Measurements from ENCODE around the gene HADH.

HADH gene

DNA sequence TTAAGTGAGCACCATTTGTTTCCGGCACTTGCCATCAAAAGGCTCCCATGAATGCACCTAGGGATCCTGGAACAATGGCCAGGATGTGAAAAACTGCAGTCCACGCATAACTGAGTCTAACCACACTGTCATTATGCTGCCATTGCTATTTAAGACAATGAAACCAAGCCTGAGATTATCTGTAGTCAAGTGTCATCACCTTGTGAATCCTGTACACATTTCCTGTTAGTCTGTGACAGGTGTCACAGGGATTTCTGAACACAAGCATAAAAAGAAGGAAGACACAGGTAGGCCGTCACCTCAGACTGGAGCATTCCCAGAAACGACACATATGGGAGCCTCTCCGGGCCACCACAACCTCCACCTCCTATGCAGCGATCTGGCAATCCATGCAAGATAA lies 66.7 kb downstream of the HADH start:
- no peak overlapping the region for H3K4me3 ChIP-seq (ENCODE audit: low read length)
- TF ChIP-seq, protein P1, sequence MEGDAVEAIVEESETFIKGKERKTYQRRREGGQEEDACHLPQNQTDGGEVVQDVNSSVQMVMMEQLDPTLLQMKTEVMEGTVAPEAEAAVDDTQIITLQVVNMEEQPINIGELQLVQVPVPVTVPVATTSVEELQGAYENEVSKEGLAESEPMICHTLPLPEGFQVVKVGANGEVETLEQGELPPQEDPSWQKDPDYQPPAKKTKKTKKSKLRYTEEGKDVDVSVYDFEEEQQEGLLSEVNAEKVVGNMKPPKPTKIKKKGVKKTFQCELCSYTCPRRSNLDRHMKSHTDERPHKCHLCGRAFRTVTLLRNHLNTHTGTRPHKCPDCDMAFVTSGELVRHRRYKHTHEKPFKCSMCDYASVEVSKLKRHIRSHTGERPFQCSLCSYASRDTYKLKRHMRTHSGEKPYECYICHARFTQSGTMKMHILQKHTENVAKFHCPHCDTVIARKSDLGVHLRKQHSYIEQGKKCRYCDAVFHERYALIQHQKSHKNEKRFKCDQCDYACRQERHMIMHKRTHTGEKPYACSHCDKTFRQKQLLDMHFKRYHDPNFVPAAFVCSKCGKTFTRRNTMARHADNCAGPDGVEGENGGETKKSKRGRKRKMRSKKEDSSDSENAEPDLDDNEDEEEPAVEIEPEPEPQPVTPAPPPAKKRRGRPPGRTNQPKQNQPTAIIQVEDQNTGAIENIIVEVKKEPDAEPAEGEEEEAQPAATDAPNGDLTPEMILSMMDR (conservative IDR thresholded peaks at IDR 0.05; ENCODE audit: low read length): no peak
- no peak for DNase-seq (ENCODE audit: low read depth)

DNA sequence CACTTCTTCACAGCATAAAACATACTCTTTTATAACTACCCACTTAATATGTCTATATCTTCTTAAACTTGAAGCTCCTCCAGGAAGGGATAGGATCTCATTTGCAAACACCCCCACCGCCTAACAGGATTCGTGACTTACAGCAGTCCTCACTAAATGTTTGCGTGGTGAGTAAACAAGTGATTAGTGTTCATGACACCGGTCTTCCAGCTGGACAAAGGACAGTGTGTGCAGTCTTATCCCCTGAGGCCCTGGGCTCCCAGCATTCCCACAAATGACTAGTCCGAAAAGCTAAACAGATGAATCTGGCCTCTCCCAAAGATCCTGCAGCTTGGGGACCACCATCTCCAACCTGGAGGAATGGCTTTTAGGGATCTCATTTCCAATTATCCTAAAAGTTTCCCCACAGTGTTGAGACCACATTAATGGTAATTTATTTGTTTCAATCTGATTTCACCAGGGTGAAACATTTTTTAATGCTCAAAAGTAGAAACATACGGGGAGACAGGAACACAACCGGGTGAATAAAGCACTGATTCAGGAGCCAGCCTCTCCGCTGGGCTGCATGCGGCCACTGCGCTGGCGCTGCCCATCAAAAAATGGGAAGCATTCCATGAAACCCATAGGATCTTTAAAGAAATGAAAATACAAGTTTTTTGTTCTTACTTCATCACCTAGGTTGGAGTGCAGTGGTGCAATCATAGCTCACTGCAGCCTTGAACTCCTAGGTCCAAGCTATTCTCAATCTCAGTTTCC lies 69.2 kb downstream of the HADH start:
- TF ChIP-seq, protein P1 (conservative IDR thresholded peaks at IDR 0.05; ENCODE audit: low read length): no peak
- no peak overlapping the region for H3K4me3 ChIP-seq (ENCODE audit: low read length)
- peak; percentile 73 for DNase-seq (ENCODE audit: low read depth)

- TF ChIP-seq, protein P1 (conservative IDR thresholded peaks at IDR 0.05; ENCODE audit: low read length): peak; percentile 44
- no peak overlapping the region for H3K4me3 ChIP-seq (ENCODE audit: low read length)
- peak; percentile 47 for DNase-seq (ENCODE audit: low read depth)
Observed at GRCh38 chr4:108060164-108060563, 70.5 kb downstream of the HADH start.

DNA sequence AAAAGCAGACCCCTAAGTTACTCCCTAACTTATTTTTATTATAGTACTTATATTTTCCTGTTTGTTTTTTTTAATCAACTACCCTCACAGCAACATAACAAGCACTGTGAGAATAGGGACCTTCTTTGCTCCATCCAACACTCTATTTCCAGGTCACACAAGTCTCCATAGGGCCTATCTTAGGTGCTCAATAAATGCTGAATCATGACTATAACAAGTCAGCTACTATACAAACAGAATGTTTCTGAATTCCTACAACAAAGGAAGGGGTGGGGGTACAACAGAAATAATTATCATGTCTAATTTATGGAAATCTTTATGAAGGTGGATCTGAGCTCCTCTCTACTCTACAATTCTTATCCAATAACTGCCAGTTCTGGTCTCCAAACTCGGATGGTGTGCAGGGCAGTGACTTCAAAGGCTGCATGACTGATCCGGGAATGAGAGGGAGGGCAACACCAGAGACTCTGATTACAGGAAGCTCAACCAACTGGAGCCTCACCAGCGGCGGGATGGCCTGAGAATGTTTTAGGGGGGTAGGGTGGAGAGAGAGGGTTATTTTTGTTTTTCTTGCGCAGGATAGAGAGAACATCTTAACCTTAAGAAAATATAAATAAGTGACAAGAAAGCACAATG lies 71.1 kb downstream of the HADH start:
- TF ChIP-seq, protein P1 (conservative IDR thresholded peaks at IDR 0.05; ENCODE audit: low read length): no peak
- no peak for DNase-seq (ENCODE audit: low read depth)
- H3K4me3 ChIP-seq (ENCODE audit: low read length): no peak overlapping the region

DNA sequence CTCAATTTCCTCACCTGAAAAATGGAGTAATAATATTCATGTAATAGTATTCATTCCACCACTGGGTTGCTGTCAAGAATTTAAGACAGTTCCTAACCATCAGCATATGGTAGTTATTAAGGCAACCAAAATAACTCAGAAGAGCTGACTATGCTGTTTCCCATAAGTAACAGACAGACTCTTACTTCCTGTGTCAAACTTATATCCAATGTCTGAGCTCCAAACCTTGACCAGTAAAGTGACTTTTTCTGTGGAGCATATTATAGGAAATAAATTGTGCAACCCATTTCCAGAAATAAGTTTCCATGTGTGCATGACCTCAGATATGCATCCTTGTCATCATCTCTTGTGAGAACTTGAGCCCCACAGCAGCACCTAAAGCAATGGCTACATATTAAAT lies 78.8 kb downstream of the HADH start:
- TF ChIP-seq, protein P1 (conservative IDR thresholded peaks at IDR 0.05; ENCODE audit: low read length): no peak
- peak; percentile 79 for DNase-seq (ENCODE audit: low read depth)
- H3K4me3 ChIP-seq (ENCODE audit: low read length): no peak overlapping the region

GRCh38 chr4:108070775-108071174 lies 81.1 kb downstream of the HADH start:
- H3K4me3 ChIP-seq (ENCODE audit: low read length): no peak overlapping the region
- no peak for DNase-seq (ENCODE audit: low read depth)
- TF ChIP-seq, protein P1 (conservative IDR thresholded peaks at IDR 0.05; ENCODE audit: low read length): no peak

GRCh38 chr4:108072300-108072699 lies 82.6 kb downstream of the HADH start:
- no peak overlapping the region for H3K4me3 ChIP-seq (ENCODE audit: low read length)
- DNase-seq (ENCODE audit: low read depth): no peak
- TF ChIP-seq, protein P1 (conservative IDR thresholded peaks at IDR 0.05; ENCODE audit: low read length): no peak

All from AG10803 (cell line).